Esophagus squamous epithelium (tissue), 4 donors: ENCODE measurements around the gene EBF4.

Experiments
- POLR2A ChIP-seq, 4 donors: fragments of 450-650 bp; IDR thresholded peaks; one replicate each; pipeline ENCODE4 v1.6.1; 2017; ENCODE audit warnings: antibody characterized with exemption in 4 of 4, mild to moderate bottlenecking in 4 of 4, moderate library complexity in 3 of 4
- TF ChIP-seq, protein P1 (sequence below), 6 experiments: fragments of 450-650 bp in 4 of 6; fragments of 200-600 bp in 2 of 6; sonication (generic) in 2 of 6; IDR thresholded peaks; one replicate each; pipeline ENCODE4 v1.5.1; 2016 to 2019; ENCODE audit warnings: antibody characterized with exemption in 6 of 6, mild to moderate bottlenecking in 4 of 6, moderate library complexity in 4 of 6

DNA sequence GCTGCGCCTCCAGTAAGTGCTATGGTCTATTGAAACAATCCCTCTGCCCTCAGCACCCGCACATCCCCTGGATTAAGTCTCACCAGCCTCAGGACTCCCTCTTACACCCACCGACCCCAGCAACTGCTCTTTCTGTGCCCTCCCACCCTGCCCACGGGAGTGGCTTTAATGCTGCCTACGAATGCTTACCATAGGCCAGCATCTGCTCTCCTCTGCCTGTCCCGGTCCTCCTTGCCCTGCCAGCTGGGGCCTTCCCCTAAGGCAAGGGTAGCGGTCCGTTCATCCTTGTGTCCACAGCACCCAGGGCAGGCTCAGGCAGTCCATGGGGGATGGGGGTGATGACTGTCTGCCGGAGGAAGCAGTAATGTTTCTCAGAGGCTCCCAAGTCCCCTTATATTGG is 4.1 kb downstream of the EBF4 start:
- TF ChIP-seq, protein P1, sequence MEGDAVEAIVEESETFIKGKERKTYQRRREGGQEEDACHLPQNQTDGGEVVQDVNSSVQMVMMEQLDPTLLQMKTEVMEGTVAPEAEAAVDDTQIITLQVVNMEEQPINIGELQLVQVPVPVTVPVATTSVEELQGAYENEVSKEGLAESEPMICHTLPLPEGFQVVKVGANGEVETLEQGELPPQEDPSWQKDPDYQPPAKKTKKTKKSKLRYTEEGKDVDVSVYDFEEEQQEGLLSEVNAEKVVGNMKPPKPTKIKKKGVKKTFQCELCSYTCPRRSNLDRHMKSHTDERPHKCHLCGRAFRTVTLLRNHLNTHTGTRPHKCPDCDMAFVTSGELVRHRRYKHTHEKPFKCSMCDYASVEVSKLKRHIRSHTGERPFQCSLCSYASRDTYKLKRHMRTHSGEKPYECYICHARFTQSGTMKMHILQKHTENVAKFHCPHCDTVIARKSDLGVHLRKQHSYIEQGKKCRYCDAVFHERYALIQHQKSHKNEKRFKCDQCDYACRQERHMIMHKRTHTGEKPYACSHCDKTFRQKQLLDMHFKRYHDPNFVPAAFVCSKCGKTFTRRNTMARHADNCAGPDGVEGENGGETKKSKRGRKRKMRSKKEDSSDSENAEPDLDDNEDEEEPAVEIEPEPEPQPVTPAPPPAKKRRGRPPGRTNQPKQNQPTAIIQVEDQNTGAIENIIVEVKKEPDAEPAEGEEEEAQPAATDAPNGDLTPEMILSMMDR (IDR thresholded peaks at IDR 0.05) = no peak
- TF ChIP-seq POLR2A (IDR thresholded peaks at IDR 0.05) = no peak
